Fibroblast of lung (primary cell): ENCODE measurements around the gene CHRM1. TPM values are rescaled to one million over a fixed set of nuclear protein-coding genes. Genes with fewer than 3 reads are reported as not detected.

Experiments used
- DNase-seq, 2 donors: peaks; one replicate each; pipeline versions ENCODE4 v3.0.0 to v3.0.0-alpha.2; 2010; ENCODE audit warnings: low read depth in 2 of 2
- H2AFZ ChIP-seq: 2 replicates; pipeline ENCODE4 v1.5.1; 2012; ENCODE audit warnings: low read length, control low read depth, inconsistent platforms
- H3K27ac ChIP-seq: 2 replicates; pipeline ENCODE4 v1.5.1; 2011; ENCODE audit warnings: low read length, control low read depth; ENCODE audit not compliant: insufficient read depth
- H3K27me3 ChIP-seq: 2 replicates; pipeline ENCODE4 v1.5.1; 2011; ENCODE audit warnings: mild to moderate bottlenecking, low read length; ENCODE audit not compliant: control insufficient read depth, insufficient read depth
- H3K36me3 ChIP-seq: 2 replicates; pipeline ENCODE4 v1.5.1; 2011; ENCODE audit warnings: low read length; ENCODE audit not compliant: control insufficient read depth, insufficient read depth
- H3K4me1 ChIP-seq: 2 replicates; pipeline ENCODE4 v1.5.1; 2011; ENCODE audit warnings: low read length; ENCODE audit not compliant: control insufficient read depth, insufficient read depth; ENCODE audit errors: extremely low read depth
- H3K4me2 ChIP-seq: 2 replicates; pipeline ENCODE4 v1.5.1; 2011; ENCODE audit warnings: low read length, control low read depth; ENCODE audit not compliant: insufficient read depth; ENCODE audit errors: extremely low read depth
- H3K4me3 ChIP-seq, 4 experiments: fragments of 200-600 bp in 1 of 4; sonication (generic) in 1 of 4; replicated peaks in 1 of 4; 2 replicates each; pipeline ENCODE4 v1.5.1; 2011 to 2016; ENCODE audit warnings: low read length in 4 of 4, low read depth in 3 of 4, mild to moderate bottlenecking in 3 of 4, control low read depth in 2 of 4, inconsistent platforms in 1 of 4, mixed read lengths in 1 of 4; ENCODE audit not compliant: insufficient read depth in 1 of 4; ENCODE audit errors: control extremely low read depth in 1 of 4
- H3K79me2 ChIP-seq: 2 replicates; pipeline ENCODE4 v1.5.1; 2012; ENCODE audit warnings: mild to moderate bottlenecking, low read length, inconsistent platforms; ENCODE audit not compliant: control insufficient read depth, insufficient read depth
- H3K9ac ChIP-seq: 2 replicates; pipeline ENCODE4 v1.5.1; 2011; ENCODE audit warnings: mild to moderate bottlenecking, low read length, control low read depth; ENCODE audit not compliant: insufficient read depth
- H3K9me3 ChIP-seq: 2 replicates; pipeline ENCODE4 v1.5.1; 2012; ENCODE audit warnings: low read depth, low read length; ENCODE audit not compliant: control insufficient read depth, insufficient read depth
- H4K20me1 ChIP-seq: 2 replicates; pipeline ENCODE4 v1.5.1; 2011; ENCODE audit warnings: low read length; ENCODE audit not compliant: control insufficient read depth, insufficient read depth; ENCODE audit errors: extremely low read depth
- EZH2 ChIP-seq: IDR thresholded peaks from 2 replicates; pipeline ENCODE4 v1.5.1; 2012; ENCODE audit warnings: low read length, control low read depth, mild to moderate bottlenecking; ENCODE audit errors: missing control alignments
- polyA plus RNA-seq, 2 donors: library from polyadenylated mRNA; depleted of rRNA in 1 of 2; stranded (reverse) in 1 of 2; unstranded in 1 of 2; fragments of >200 nt; gene quantifications; 2 replicates each; pipeline ENCODE4 v1.2.1, GENCODE V29; 2011 to 2012; ENCODE audit warnings: missing spikeins in 1 of 2
- total RNA-seq: library from RNA; depleted of rRNA; stranded (reverse); fragments of >200 nt; gene quantifications from 2 replicates; pipeline ENCODE4 v1.2.1, GENCODE V29; 2014
- TF ChIP-seq, protein P1 (sequence below), 2 donors: IDR thresholded peaks in 1 of 2; conservative IDR thresholded peaks in 1 of 2; 1 replicate in 1 of 2; 2 replicates in 1 of 2; pipeline ENCODE4 v1.5.1; 2011 to 2012; ENCODE audit warnings: low read length in 2 of 2, control low read depth in 1 of 2, inconsistent platforms in 1 of 2, low read depth in 1 of 2, mild to moderate bottlenecking in 1 of 2

Gene CHRM1
- total and polyA plus RNA-seq, 2 donors (not counting 1 experiment from before 2014, with no cell fraction given) = not detected

DNA sequence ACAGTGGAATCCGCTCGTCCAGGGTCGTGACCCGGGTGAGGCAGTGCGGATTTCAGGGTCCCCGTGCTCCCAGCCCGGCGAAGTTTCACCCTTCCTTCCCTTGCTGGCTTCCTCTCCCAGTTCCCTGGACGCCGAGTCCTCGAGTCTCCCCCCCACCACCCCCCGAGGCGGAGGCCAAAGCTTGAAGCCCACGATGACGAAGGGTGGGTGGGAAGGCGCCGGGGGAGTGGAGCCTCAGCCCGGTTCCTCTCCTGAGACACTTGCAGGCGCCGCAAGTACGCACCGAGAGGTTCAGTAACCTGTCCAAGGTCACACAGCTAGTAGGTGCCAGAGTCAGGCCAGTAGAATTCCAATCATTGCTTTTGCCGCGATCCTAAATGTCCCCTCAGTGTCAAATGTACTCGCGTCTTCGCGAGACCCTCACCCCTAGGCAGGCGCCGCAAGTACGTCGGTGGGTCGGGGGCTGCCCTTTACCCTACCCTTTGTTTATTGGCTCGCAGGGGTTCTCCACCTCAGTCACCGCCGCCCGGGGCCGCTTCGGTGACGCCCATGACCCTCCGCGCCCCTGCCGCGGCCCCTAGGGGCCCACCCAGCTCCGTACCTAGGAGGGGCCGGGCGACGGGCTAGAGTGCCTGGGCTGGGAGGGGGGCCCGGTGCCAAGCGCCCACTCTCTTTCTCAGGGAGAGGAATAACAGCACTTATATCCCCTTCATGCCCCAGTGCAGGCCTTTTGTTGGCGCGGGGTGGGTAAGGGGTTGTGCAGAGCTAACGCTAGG lies 5.7 kb upstream of the CHRM1 start:
- peaks cover 3% of the 10 kb centered on the region for H3K4me1 ChIP-seq
- no peaks in the 10 kb centered on the region for H3K79me2 ChIP-seq
- no peaks in the 10 kb centered on the region for H3K9me3 ChIP-seq
- no peak for DNase-seq
- TF ChIP-seq, protein P1, sequence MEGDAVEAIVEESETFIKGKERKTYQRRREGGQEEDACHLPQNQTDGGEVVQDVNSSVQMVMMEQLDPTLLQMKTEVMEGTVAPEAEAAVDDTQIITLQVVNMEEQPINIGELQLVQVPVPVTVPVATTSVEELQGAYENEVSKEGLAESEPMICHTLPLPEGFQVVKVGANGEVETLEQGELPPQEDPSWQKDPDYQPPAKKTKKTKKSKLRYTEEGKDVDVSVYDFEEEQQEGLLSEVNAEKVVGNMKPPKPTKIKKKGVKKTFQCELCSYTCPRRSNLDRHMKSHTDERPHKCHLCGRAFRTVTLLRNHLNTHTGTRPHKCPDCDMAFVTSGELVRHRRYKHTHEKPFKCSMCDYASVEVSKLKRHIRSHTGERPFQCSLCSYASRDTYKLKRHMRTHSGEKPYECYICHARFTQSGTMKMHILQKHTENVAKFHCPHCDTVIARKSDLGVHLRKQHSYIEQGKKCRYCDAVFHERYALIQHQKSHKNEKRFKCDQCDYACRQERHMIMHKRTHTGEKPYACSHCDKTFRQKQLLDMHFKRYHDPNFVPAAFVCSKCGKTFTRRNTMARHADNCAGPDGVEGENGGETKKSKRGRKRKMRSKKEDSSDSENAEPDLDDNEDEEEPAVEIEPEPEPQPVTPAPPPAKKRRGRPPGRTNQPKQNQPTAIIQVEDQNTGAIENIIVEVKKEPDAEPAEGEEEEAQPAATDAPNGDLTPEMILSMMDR (conservative IDR thresholded peaks at IDR 0.05 in 1 of 2, IDR thresholded peaks at IDR 0.05 in 1 of 2; ENCODE audit: low read depth in 1 of 2, low read length in 2 of 2) = no peak
- TF ChIP-seq EZH2 = peak; percentile 6
- H3K4me2 ChIP-seq = peak overlapping the region; percentile 53
- H3K4me3 ChIP-seq = no peak overlapping the region
- no peak overlapping the region for H2AFZ ChIP-seq
- H4K20me1 ChIP-seq = no peaks in the 10 kb centered on the region
- H3K36me3 ChIP-seq = no peaks in the 10 kb centered on the region
- no peak overlapping the region for H3K27ac ChIP-seq
- H3K9ac ChIP-seq = no peak overlapping the region
- peaks cover 48% of the 10 kb centered on the region for H3K27me3 ChIP-seq

DNA sequence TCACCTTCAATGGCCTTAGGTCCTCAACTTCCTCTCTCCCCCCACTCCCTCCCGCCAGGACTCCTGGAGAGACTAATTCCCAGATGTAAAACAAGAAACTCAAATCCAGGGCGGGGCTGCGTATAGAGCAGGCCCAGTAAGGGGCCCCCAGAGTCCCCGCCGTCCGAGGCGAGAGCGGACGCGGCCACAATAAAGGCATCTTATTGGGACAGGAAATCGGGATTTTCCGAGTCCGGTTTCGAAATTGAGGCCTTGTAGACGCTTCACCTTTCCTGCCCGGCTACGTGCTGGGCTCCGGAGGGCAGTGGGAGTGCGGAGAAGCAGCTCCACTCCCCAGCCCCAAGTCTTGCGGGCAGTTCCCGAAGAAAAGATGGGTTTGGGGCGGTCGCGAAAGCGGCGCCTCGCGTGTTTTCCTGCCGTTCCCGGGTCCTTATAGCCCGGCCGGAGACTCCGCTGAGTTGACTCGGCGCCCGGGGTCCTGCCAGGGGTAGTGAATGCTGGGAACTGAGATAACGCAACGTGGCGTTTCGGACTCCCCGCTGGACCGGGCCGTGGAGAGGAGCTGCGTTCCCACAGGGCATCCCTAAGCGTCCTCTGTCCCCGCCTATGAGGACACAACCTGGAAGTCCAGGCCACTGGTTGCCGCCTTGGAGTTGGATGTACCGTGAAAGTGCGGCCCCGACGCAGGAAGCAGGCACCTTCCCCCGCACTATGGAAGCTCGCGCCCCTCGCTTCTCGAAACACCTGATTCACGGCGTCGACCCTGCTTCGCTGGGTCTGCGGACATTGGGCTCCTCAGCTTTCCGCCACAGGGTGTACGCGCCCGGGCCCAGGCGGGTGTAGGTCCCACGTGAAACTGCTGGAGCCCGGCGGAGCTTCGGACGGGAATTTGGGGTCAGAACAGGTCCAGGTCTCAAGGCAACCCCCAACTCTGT lies 4.8 kb upstream of the CHRM1 start:
- no peaks in the 10 kb centered on the region for H4K20me1 ChIP-seq
- peak overlapping the region; percentile 53 for H3K4me2 ChIP-seq
- peak overlapping the region; percentile 34 for H2AFZ ChIP-seq
- no peaks in the 10 kb centered on the region for H3K36me3 ChIP-seq
- H3K9ac ChIP-seq = no peak overlapping the region
- no peak overlapping the region for H3K27ac ChIP-seq
- TF ChIP-seq, protein P1 (conservative IDR thresholded peaks at IDR 0.05 in 1 of 2, IDR thresholded peaks at IDR 0.05 in 1 of 2; ENCODE audit: low read depth in 1 of 2, low read length in 2 of 2) = no peak
- TF ChIP-seq EZH2 = peak; percentile 90
- H3K79me2 ChIP-seq = no peaks in the 10 kb centered on the region
- peaks cover 3% of the 10 kb centered on the region for H3K4me1 ChIP-seq
- H3K9me3 ChIP-seq = no peaks in the 10 kb centered on the region
- peaks cover 53% of the 10 kb centered on the region for H3K27me3 ChIP-seq
- no peak for DNase-seq
- peak overlapping the region; percentile 4 to 29 (median 9) for H3K4me3 ChIP-seq

DNA sequence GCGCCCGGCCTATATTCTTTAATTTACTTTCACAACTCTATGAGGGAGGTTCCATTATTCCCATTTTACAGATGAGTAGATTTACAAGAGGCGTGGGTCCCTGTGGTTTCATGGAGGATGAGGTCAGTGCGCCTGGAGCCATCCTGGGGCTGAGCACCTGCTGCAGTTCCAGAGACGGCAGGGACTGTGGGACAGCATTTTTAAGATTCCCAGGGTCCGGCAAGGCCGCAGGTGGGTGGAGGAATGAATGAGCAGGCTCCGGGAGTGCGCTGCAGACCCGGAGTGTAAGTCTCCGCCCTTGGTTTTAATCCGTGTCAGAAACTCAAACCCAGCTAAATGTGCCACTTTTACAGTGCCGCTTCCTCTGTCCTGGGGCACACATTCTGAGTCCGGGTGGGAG lies 4.1 kb upstream of the CHRM1 start:
- TF ChIP-seq, protein P1 (conservative IDR thresholded peaks at IDR 0.05 in 1 of 2, IDR thresholded peaks at IDR 0.05 in 1 of 2; ENCODE audit: low read depth in 1 of 2, low read length in 2 of 2) = no peak
- no peak for TF ChIP-seq EZH2
- H3K9ac ChIP-seq = no peak overlapping the region
- peaks cover 58% of the 10 kb centered on the region for H3K27me3 ChIP-seq
- no peaks in the 10 kb centered on the region for H4K20me1 ChIP-seq
- no peak overlapping the region for H3K27ac ChIP-seq
- H3K4me2 ChIP-seq = peak overlapping the region; percentile 53
- no peak overlapping the region for H2AFZ ChIP-seq
- no peak overlapping the region for H3K4me3 ChIP-seq
- DNase-seq = no peak
- no peaks in the 10 kb centered on the region for H3K9me3 ChIP-seq
- H3K4me1 ChIP-seq = peaks cover 3% of the 10 kb centered on the region
- no peaks in the 10 kb centered on the region for H3K79me2 ChIP-seq
- no peaks in the 10 kb centered on the region for H3K36me3 ChIP-seq
